ENCODE results near the gene BAG3.

The BAG3 gene

GRCh38 chr10:119650062-119650461 is 1.1 kb upstream of the BAG3 start:
- H3K27me3 ChIP-seq (ENCODE audit: insufficient read depth, low read depth) = no peaks in the 10 kb centered on the region
- H3K27ac ChIP-seq = peak overlapping the region; percentile 71; the same call in 1 of the 2 replicates
- H2AFZ ChIP-seq (ENCODE audit: low read depth) = peak overlapping the region; percentile 77; the same call in 1 of the 2 replicates
- no peak overlapping the region for H3K4me3 ChIP-seq (IDR thresholded peaks at IDR 0.05; ENCODE audit: insufficient read depth, low read depth, low read length)
- peak overlapping the region; percentile 57 for H3K4me2 ChIP-seq
- TF ChIP-seq, protein P1, sequence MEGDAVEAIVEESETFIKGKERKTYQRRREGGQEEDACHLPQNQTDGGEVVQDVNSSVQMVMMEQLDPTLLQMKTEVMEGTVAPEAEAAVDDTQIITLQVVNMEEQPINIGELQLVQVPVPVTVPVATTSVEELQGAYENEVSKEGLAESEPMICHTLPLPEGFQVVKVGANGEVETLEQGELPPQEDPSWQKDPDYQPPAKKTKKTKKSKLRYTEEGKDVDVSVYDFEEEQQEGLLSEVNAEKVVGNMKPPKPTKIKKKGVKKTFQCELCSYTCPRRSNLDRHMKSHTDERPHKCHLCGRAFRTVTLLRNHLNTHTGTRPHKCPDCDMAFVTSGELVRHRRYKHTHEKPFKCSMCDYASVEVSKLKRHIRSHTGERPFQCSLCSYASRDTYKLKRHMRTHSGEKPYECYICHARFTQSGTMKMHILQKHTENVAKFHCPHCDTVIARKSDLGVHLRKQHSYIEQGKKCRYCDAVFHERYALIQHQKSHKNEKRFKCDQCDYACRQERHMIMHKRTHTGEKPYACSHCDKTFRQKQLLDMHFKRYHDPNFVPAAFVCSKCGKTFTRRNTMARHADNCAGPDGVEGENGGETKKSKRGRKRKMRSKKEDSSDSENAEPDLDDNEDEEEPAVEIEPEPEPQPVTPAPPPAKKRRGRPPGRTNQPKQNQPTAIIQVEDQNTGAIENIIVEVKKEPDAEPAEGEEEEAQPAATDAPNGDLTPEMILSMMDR (conservative IDR thresholded peaks at IDR 0.05; ENCODE audit: low read depth, low read length) = no peak
- peaks cover 26% of the 10 kb centered on the region for H3K4me1 ChIP-seq (ENCODE audit: low read depth, poor library complexity, severe bottlenecking)
- H3K79me2 ChIP-seq (ENCODE audit: insufficient read depth, low read depth) = peaks cover 28% of the 10 kb centered on the region
- H3K36me3 ChIP-seq (ENCODE audit: insufficient read depth) = no peaks in the 10 kb centered on the region
- H3K9ac ChIP-seq = no peak overlapping the region
- H4K20me1 ChIP-seq (ENCODE audit: insufficient read depth) = 0 out of 2 replicates have a peak, but pooled peaks cover 3% of the 10 kb centered on the region

DNA sequence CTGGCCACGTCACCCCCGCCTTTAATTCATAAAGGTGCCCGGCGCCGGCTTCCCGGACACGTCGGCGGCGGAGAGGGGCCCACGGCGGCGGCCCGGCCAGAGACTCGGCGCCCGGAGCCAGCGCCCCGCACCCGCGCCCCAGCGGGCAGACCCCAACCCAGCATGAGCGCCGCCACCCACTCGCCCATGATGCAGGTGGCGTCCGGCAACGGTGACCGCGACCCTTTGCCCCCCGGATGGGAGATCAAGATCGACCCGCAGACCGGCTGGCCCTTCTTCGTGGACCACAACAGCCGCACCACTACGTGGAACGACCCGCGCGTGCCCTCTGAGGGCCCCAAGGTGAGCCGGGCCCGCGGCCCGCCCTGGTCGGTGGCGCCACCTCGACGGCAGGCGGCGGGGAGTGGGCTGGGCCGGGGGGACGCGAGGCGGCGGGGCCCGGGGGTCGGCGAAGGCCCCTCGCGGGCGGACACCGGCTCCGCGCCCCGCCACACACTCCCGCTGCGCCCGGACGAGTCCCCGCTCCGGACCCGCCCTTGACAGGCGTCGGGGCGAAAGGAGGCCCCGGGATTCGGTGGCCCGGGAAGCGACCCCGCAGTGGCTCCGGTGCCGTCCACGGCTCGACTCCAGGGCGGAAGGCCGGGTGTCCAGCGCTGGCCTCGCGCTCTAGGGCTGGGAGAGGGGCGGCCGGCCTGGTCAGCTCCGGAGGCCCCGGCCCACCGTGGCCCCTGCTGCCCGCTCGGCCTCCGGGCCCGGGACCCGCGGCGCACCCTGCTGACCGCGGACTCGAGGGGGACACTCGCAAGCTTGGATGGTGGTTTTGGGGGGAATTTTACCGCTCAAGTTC is 557 bp downstream of the BAG3 start:
- H3K4me1 ChIP-seq (ENCODE audit: low read depth, poor library complexity, severe bottlenecking) = peaks cover 26% of the 10 kb centered on the region
- H3K36me3 ChIP-seq (ENCODE audit: insufficient read depth) = no peaks in the 10 kb centered on the region
- H3K4me3 ChIP-seq (IDR thresholded peaks at IDR 0.05; ENCODE audit: insufficient read depth, low read depth, low read length) = no peak overlapping the region
- H3K27me3 ChIP-seq (ENCODE audit: insufficient read depth, low read depth) = no peaks in the 10 kb centered on the region
- peaks cover 45% of the 10 kb centered on the region for H3K79me2 ChIP-seq (ENCODE audit: insufficient read depth, low read depth)
- H2AFZ ChIP-seq (ENCODE audit: low read depth) = peak overlapping the region; percentile 77
- 0 out of 2 replicates have a peak, but pooled peaks cover 3% of the 10 kb centered on the region for H4K20me1 ChIP-seq (ENCODE audit: insufficient read depth)
- H3K27ac ChIP-seq = peak overlapping the region; percentile 71
- TF ChIP-seq, protein P1 (conservative IDR thresholded peaks at IDR 0.05; ENCODE audit: low read depth, low read length) = no peak; the same call in 1 of the 2 replicates
- peak overlapping the region; percentile 87 for H3K9ac ChIP-seq
- H3K4me2 ChIP-seq = peak overlapping the region; percentile 75

DNA sequence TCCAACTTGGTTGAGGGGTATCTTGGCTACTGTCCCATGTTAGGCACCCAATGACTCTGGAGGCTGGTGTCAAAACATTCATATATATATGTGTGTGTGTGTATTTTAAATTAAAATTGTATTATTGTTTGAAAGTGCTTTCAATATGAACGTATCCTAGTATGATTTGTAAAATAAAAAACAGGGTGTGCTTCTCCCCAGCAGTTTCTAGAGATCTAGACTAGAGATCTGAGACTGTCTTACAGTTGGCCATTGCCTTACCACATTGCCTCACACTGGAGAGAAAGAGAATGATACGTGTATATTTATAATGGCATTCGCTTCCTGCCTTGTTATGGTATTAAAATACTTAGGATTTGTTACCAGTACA is 1.2 kb downstream of the BAG3 start:
- peaks cover 26% of the 10 kb centered on the region for H3K4me1 ChIP-seq (ENCODE audit: low read depth, poor library complexity, severe bottlenecking)
- H3K9ac ChIP-seq = peak overlapping the region; percentile 87; the same call in 1 of the 2 replicates
- peak overlapping the region; percentile 75 for H3K4me2 ChIP-seq
- H3K4me3 ChIP-seq (IDR thresholded peaks at IDR 0.05; ENCODE audit: insufficient read depth, low read depth, low read length) = no peak overlapping the region
- TF ChIP-seq, protein P1 (conservative IDR thresholded peaks at IDR 0.05; ENCODE audit: low read depth, low read length) = peak; percentile 17; the same call in 1 of the 2 replicates
- peaks cover 51% of the 10 kb centered on the region for H3K79me2 ChIP-seq (ENCODE audit: insufficient read depth, low read depth)
- peak overlapping the region; percentile 34 for H2AFZ ChIP-seq (ENCODE audit: low read depth)
- 0 out of 2 replicates have a peak, but pooled peaks cover 3% of the 10 kb centered on the region for H4K20me1 ChIP-seq (ENCODE audit: insufficient read depth)
- H3K36me3 ChIP-seq (ENCODE audit: insufficient read depth) = no peaks in the 10 kb centered on the region
- H3K27me3 ChIP-seq (ENCODE audit: insufficient read depth, low read depth) = no peaks in the 10 kb centered on the region
- peak overlapping the region; percentile 71 for H3K27ac ChIP-seq

GRCh38 chr10:119653209-119653608 is 2.0 kb downstream of the BAG3 start:
- Histone ChIP-seq H3K27me3 (ENCODE audit: insufficient read depth, low read depth) (no peaks in the 10 kb centered on the region), H3K79me2 (ENCODE audit: insufficient read depth, low read depth) (peaks cover 57% of the 10 kb centered on the region), H3K36me3 (ENCODE audit: insufficient read depth) (no peaks in the 10 kb centered on the region), H3K4me2 (peak overlapping the region; percentile 75), H3K4me1 (ENCODE audit: low read depth, poor library complexity, severe bottlenecking) (peaks cover 26% of the 10 kb centered on the region), H3K9ac (no peak overlapping the region), H2AFZ (ENCODE audit: low read depth) (no peak overlapping the region), H3K27ac (no peak overlapping the region), H4K20me1 (ENCODE audit: insufficient read depth) (0 out of 2 replicates have a peak, but pooled peaks cover 3% of the 10 kb centered on the region), H3K4me3 (IDR thresholded peaks at IDR 0.05; ENCODE audit: insufficient read depth, low read depth, low read length) (no peak overlapping the region)
- TF ChIP-seq, protein P1 (conservative IDR thresholded peaks at IDR 0.05; ENCODE audit: low read depth, low read length) = no peak
